Ovary (tissue), 3 donors: ENCODE data around the gene CFAP58.

Experiments used
- CTCF ChIP-seq, 3 donors: fragments of 450-650 bp in 2 of 3; fragments of 200-600 bp in 1 of 3; IDR thresholded peaks; one replicate each; pipeline versions ENCODE4 v1.5.1 to v1.8.0; 2016 to 2022; ENCODE audit warnings: antibody characterized with exemption in 3 of 3, mild to moderate bottlenecking in 1 of 3
- POLR2A ChIP-seq: fragments of 450-650 bp; IDR thresholded peaks from one replicate; pipeline ENCODE4 v1.6.1; 2017; ENCODE audit warnings: antibody characterized with exemption, mild to moderate bottlenecking, moderate library complexity
- donor health status: DM: no; HTN: no; CAD: no.

GRCh38 chr10:104339469-104340110 lies 14.0 kb upstream of the CFAP58 start:
- TF ChIP-seq CTCF (IDR thresholded peaks at IDR 0.05) (no peak), POLR2A (no peak)
